K562 (cell line): ENCODE measurements around the gene ATP9B. TPM values are rescaled to one million over a fixed set of nuclear protein-coding genes. Genes with fewer than 3 reads are reported as not detected.

Experiments used
- ATAC-seq: fragments of 200-7000 bp; cut with Tn5 transposase; 3 replicates; pipeline ENCODE4 v1.9.1; 2020; ENCODE audit warnings: moderate library complexity
- BruUV-seq: library from RNA; stranded (reverse); fragments of 400-500 nt; replicated peaks from 2 replicates; lab custom pipeline; 2021; lab: Mats Ljungman, UMichigan
- CTCF ChIA-PET: fragments of 300-600 bp; formaldehyde crosslinking; extraction: SDS; loops from one replicate; lab custom pipeline; 2021; ENCODE audit warnings: low intra/inter-chr PET ratio; lab: Yijun Ruan, JAX
- POLR2A ChIA-PET: fragments of 300-600, 350-650 bp; sonication (Branson Sonifier 250); formaldehyde crosslinking; extraction: SDS; loops from one replicate; lab custom pipeline; 2021; ENCODE audit warnings: antibody characterized with exemption, inconsistent platforms; lab: Yijun Ruan, JAX
- DNase-seq, 4 experiments: peaks; one replicate each; pipeline versions ENCODE4 v3.0.0 to v3.0.0-alpha.2; 2011 to 2018; ENCODE audit warnings: low spot score in 3 of 4, mixed read lengths in 3 of 4; ENCODE audit errors: extremely low read depth in 1 of 4
- FAIRE-seq: peaks from 2 replicates; lab custom pipeline; 2011; peaks lifted over from hg19 to GRCh38; lab: Jason Lieb, UNC
- H2AFZ ChIP-seq: 2 replicates; pipeline ENCODE4 v1.6.0; 2011; ENCODE audit warnings: low read depth, low read length, control low read depth, inconsistent platforms
- H3K27ac ChIP-seq: fragments of 200-600 bp; 3 replicates; pipeline ENCODE4 v1.8.0; 2011; ENCODE audit warnings: low read depth, mild to moderate bottlenecking, control low read depth, inconsistent platforms, low read length, moderate library complexity, mixed read lengths; ENCODE audit errors: extremely low read depth
- H3K27me3 ChIP-seq, 2 experiments: fragments of 300-600 bp in 1 of 2; 2 replicates in 1 of 2; 3 replicates in 1 of 2; pipeline versions ENCODE4 v1.6.0 to v1.8.0; 2011; ENCODE audit warnings: inconsistent platforms in 2 of 2, low read length in 2 of 2, mild to moderate bottlenecking in 1 of 2, mixed read lengths in 1 of 2, moderate library complexity in 1 of 2; ENCODE audit not compliant: control insufficient read depth in 2 of 2, insufficient read depth in 2 of 2
- H3K36me3 ChIP-seq: fragments of 300-600 bp; 3 replicates; pipeline ENCODE4 v1.8.0; 2011; ENCODE audit warnings: mild to moderate bottlenecking, low read length, inconsistent platforms; ENCODE audit not compliant: control insufficient read depth, insufficient read depth
- H3K4me1 ChIP-seq, 2 experiments: fragments of 200-600 bp in 1 of 2; replicated peaks in 1 of 2; 2 replicates in 1 of 2; 3 replicates in 1 of 2; pipeline versions ENCODE4 v1.5.1 to v1.8.0; 2011; ENCODE audit warnings: inconsistent platforms in 2 of 2, low read length in 2 of 2, mild to moderate bottlenecking in 1 of 2, mixed read lengths in 1 of 2, moderate library complexity in 1 of 2; ENCODE audit not compliant: control insufficient read depth in 2 of 2, insufficient read depth in 2 of 2
- H3K4me2 ChIP-seq: 2 replicates; pipeline ENCODE4 v1.6.1; 2011; ENCODE audit warnings: low read length, control low read depth, inconsistent platforms, mixed read lengths; ENCODE audit not compliant: insufficient read depth
- H3K4me3 ChIP-seq: fragments of 200-600 bp; sonication (generic), shearing (Covaris generic); 2 replicates; pipeline ENCODE4 v1.5.1; 2016; ENCODE audit warnings: control low read depth, inconsistent platforms
- H3K79me2 ChIP-seq: fragments of 200-600 bp; 3 replicates; pipeline ENCODE4 v1.8.0; 2011; ENCODE audit warnings: low read length, inconsistent platforms; ENCODE audit not compliant: control insufficient read depth, insufficient read depth
- H3K9ac ChIP-seq, 2 experiments: 2 replicates each; pipeline versions ENCODE4 v1.6.0 to v1.6.1; 2011; ENCODE audit warnings: low read depth in 2 of 2, low read length in 2 of 2, control low read depth in 1 of 2, inconsistent platforms in 1 of 2, mild to moderate bottlenecking in 1 of 2, mixed read lengths in 1 of 2; ENCODE audit not compliant: insufficient read depth in 1 of 2
- H3K9me1 ChIP-seq: one replicate; pipeline ENCODE4 v1.6.0; 2011; ENCODE audit warnings: inconsistent platforms, mild to moderate bottlenecking, low read length, moderate library complexity; ENCODE audit not compliant: control insufficient read depth, insufficient read depth
- H3K9me3 ChIP-seq: replicated peaks from 2 replicates; pipeline ENCODE4 v1.5.1; 2011; ENCODE audit warnings: low read depth, low read length, inconsistent platforms; ENCODE audit not compliant: control insufficient read depth, insufficient read depth
- H4K20me1 ChIP-seq: replicated peaks from 2 replicates; pipeline ENCODE4 v1.6.1; 2011; ENCODE audit warnings: low read length, inconsistent platforms, mixed read lengths; ENCODE audit not compliant: control insufficient read depth, insufficient read depth
- KAT7 ChIP-seq: sonication (generic); formaldehyde crosslinking; IDR thresholded peaks from 2 replicates; pipeline ENCODE4 v1.8.0; 2022; ENCODE audit warnings: missing genetic modification reagents, mild to moderate bottlenecking, borderline replicate concordance
- MCM7 ChIP-seq, 2 experiments: fragments of 450-650 bp; IDR thresholded peaks; 2 replicates each; pipeline ENCODE4 v1.6.1; 2016 to 2018
- MTA1 ChIP-seq: fragments of 450-650 bp; IDR thresholded peaks from 2 replicates; pipeline ENCODE4 v1.6.1; 2017; ENCODE audit warnings: borderline replicate concordance
- MYNN ChIP-seq, 2 experiments: sonication (generic); formaldehyde crosslinking in 1 of 2; IDR thresholded peaks; 2 replicates each; pipeline versions ENCODE4 v1.5.0 to v1.6.1; 2016 to 2020; ENCODE audit warnings: antibody characterized with exemption in 1 of 2, missing genetic modification reagents in 1 of 2
- NCOA6 ChIP-seq: fragments of 450-650 bp; IDR thresholded peaks from 2 replicates; pipeline ENCODE4 v1.6.1; 2017; ENCODE audit warnings: mild to moderate bottlenecking
- NFATC3 ChIP-seq: fragments of 450-650 bp; IDR thresholded peaks from 2 replicates; pipeline ENCODE4 v1.6.1; 2017; ENCODE audit warnings: mild to moderate bottlenecking
- RCOR1 ChIP-seq, 2 experiments: IDR thresholded peaks; 2 replicates each; pipeline ENCODE4 v1.6.1; 2012; ENCODE audit warnings: low read depth in 2 of 2, low read length in 2 of 2, borderline replicate concordance in 1 of 2, improper control_type of control experiment in 1 of 2
- ZC3H11A ChIP-seq: IDR thresholded peaks from 2 replicates; pipeline ENCODE4 v1.6.1; 2012; ENCODE audit warnings: low read depth, low read length, improper control_type of control experiment
- ZNF436 ChIP-seq: fragments of 250-450, 450-650 bp; sonication (Bioruptor Pico); formaldehyde crosslinking; IDR thresholded peaks from 2 replicates; pipeline ENCODE4 v1.7.0; 2020; ENCODE audit warnings: mild to moderate bottlenecking
- ZNF444 ChIP-seq: fragments of 250-450 bp; sonication (Bioruptor Pico); IDR thresholded peaks from 2 replicates; pipeline ENCODE4 v1.4.0; 2020; ENCODE audit warnings: mild to moderate bottlenecking, moderate library complexity
- ZSCAN29 ChIP-seq: fragments of 450-650 bp; IDR thresholded peaks from 2 replicates; pipeline ENCODE4 v1.6.1; 2017
- WGBS: fragments of 100-300 bp; shearing (Covaris generic); methylation state at CpG from one replicate; pipeline ENCODE4 v1.1.6; 2016; ENCODE audit warnings: low coverage, mixed read lengths; ENCODE audit not compliant: insufficient coverage; ENCODE audit errors: missing lambda C conversion rate; 5-methylcytosine and 5-hydroxymethylcytosine counted together
- in situ Hi-C: fragments of 300-500 bp; cut with MboI; formaldehyde crosslinking; loops from 4 replicates; pipeline ENCODE4 v1.15.0; 2018; ENCODE audit warnings: inconsistent platforms, mixed read lengths
- intact Hi-C: fragments of 100-400 bp; cut with micrococcal nuclease; formaldehyde crosslinking; loops from 2 replicates; pipeline ENCODE4 v1.14.2; 2022
- polyA plus RNA-seq, 8 experiments: library from polyadenylated mRNA; depleted of rRNA in 4 of 8; stranded (reverse) in 5 of 8; unstranded in 3 of 8; fragments of >200 nt; fragmentation: Nextera tagmentation in 2 of 8; fragmentation: Illumina TruSeq in 1 of 8; extraction: Ambion mirVana in 2 of 8; extraction: Trizol in 1 of 8; gene quantifications; 2 replicates each; pipeline versions ENCODE4 v1.2.1 to v1.2.3, GENCODE V29; 2011 to 2014; ENCODE audit warnings: inconsistent platforms in 1 of 8, missing spikeins in 1 of 8
- total RNA-seq, 7 experiments: library from RNA; depleted of rRNA in 6 of 7; stranded (reverse); fragments of >200 nt in 6 of 7; fragmentation: Illumina TruSeq in 2 of 7; extraction: Trizol in 2 of 7; gene quantifications; 2 replicates each; pipeline versions ENCODE4 v1.2.1 to v1.2.3, GENCODE V29; 2011 to 2021; ENCODE audit warnings: low replicate concordance in 1 of 7
- TF ChIP-seq, protein P1 (sequence below): fragments of 450-650 bp; IDR thresholded peaks from 2 replicates; pipeline ENCODE4 v1.6.1; 2016
- TF ChIP-seq, protein P2 (sequence below): sonication (generic); formaldehyde crosslinking; IDR thresholded peaks from 2 replicates; pipeline ENCODE4 v1.8.1; 2023; ENCODE audit warnings: mild to moderate bottlenecking, missing genetic modification reagents
- TF ChIP-seq, protein P3 (sequence below): fragments of 450-650 bp; IDR thresholded peaks from 2 replicates; pipeline ENCODE4 v1.6.1; 2014; ENCODE audit warnings: low read depth, mild to moderate bottlenecking, moderate library complexity, borderline replicate concordance

The ATP9B gene
- total and polyA plus RNA-seq, 9 of the 15 experiments (the other 6 are each of a cell fraction or from before 2014, with no cell fraction given), result 0.66 to 13.2 (median 7.9) TPM

DNA sequence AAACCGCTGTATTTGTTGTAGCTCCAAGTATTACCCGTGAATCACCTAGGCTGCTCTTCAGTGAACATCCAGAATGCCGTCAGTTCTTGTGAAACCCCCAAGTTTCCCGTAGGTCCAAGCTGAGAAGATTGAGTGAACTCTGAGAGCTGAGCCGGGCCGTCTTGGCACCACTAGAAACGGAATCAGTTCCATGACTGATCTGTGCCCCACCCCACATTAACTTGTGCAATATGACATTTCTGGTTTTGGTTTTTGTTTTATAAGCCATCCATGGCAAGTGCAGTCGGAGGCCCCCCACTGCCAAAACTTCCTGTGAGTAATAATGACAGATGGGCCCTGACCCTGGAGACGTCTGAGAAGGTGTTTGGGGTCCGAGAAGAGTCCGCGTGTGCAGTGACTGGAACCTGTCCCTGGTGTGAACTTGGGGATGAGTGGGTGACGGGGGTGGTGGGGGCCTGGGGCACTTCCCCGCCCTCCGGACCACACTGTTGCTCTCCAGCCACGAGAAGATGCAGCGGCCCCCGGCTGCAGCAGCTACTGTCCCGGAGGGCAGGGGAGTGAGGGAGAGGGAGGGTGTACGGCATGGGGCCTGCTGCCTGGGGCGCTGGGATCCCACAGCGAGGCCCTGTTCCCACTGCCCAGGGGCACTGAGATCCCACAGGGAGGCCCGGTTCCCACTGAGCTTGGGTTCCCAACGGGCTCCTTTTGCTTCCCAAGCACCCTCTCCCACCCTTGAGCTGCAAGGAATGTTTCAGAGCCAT is 353.0 kb downstream of the ATP9B start (continued):
- TF ChIP-seq, protein P1, sequence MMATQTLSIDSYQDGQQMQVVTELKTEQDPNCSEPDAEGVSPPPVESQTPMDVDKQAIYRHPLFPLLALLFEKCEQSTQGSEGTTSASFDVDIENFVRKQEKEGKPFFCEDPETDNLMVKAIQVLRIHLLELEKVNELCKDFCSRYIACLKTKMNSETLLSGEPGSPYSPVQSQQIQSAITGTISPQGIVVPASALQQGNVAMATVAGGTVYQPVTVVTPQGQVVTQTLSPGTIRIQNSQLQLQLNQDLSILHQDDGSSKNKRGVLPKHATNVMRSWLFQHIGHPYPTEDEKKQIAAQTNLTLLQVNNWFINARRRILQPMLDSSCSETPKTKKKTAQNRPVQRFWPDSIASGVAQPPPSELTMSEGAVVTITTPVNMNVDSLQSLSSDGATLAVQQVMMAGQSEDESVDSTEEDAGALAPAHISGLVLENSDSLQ, result no peak
- TF ChIP-seq ZNF444 (no peak), MYNN (IDR thresholded peaks at IDR 0.05) (no peak), MYNN (CRISPR knock-in tag; IDR thresholded peaks at IDR 0.05) (no peak), ZNF436 (CRISPR knock-in tag) (no peak), NFATC3 (no peak), NCOA6 (no peak)
- TF ChIP-seq, protein P2, sequence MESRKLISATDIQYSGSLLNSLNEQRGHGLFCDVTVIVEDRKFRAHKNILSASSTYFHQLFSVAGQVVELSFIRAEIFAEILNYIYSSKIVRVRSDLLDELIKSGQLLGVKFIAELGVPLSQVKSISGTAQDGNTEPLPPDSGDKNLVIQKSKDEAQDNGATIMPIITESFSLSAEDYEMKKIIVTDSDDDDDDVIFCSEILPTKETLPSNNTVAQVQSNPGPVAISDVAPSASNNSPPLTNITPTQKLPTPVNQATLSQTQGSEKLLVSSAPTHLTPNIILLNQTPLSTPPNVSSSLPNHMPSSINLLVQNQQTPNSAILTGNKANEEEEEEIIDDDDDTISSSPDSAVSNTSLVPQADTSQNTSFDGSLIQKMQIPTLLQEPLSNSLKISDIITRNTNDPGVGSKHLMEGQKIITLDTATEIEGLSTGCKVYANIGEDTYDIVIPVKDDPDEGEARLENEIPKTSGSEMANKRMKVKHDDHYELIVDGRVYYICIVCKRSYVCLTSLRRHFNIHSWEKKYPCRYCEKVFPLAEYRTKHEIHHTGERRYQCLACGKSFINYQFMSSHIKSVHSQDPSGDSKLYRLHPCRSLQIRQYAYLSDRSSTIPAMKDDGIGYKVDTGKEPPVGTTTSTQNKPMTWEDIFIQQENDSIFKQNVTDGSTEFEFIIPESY (CRISPR knock-in tag), result no peak
- TF ChIP-seq, all 486 proteins: peak for 0

DNA sequence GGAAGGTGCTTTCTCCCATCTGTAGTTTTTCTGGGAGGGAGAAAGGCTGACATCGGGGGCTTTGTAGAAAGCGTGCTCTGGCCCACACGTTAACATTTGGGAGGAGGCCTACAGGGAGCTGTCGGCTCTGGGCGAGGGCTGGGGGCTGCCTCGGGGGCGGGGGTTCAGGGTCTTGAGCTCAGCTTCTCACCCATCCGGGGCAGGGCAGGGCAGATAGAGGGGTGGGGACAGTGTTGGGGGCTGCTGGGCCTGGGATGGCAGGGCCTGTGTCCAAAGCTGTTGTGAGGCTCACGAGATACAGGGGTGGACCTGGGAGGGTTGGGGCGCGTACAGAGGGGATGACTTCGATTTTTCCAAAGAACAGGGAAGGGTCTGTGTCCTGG is 353.6 kb downstream of the ATP9B start:
- ChIA-PET POLR2A (interaction anchor here (0.5 kb wide), 1 partner anchor 825 kb away, joined by 3 read pairs; no protein-coding TSS in a partner anchor), CTCF (no interaction called here)
- no peak for FAIRE-seq
- no TSS peak for BruUV-seq
- Histone ChIP-seq H3K9me1 (no peaks in the 10 kb centered on the region), H4K20me1 (no peaks in the 10 kb centered on the region; the same call in 1 of the 2 replicates), H3K4me3 (no peak overlapping the region), H3K27me3 (no peaks in the 10 kb centered on the region), H3K4me2 (no peak overlapping the region), H3K9me3 (no peaks in the 10 kb centered on the region), H3K27ac (no peak overlapping the region), H3K4me1 (peaks cover 0 to 27% of the 10 kb centered on the region in 2 experiments; a peak in 2 of 5 replicates), H2AFZ (no peak overlapping the region), H3K9ac (no peak overlapping the region), H3K79me2 (no peaks in the 10 kb centered on the region), H3K36me3 (peaks cover 5% of the 10 kb centered on the region; the same call in 1 of the 3 replicates)
- TF ChIP-seq RCOR1 (IDR thresholded peaks at IDR 0.05; ENCODE audit: borderline replicate concordance in 1 of 2, low read depth in 2 of 2, low read length in 2 of 2) (no peak), MCM7 (IDR thresholded peaks at IDR 0.05) (no peak), ZSCAN29 (no peak), ZC3H11A (no peak), KAT7 (CRISPR knock-in tag) (no peak), MTA1 (no peak)
- TF ChIP-seq, protein P1, result no peak
- TF ChIP-seq, protein P3, sequence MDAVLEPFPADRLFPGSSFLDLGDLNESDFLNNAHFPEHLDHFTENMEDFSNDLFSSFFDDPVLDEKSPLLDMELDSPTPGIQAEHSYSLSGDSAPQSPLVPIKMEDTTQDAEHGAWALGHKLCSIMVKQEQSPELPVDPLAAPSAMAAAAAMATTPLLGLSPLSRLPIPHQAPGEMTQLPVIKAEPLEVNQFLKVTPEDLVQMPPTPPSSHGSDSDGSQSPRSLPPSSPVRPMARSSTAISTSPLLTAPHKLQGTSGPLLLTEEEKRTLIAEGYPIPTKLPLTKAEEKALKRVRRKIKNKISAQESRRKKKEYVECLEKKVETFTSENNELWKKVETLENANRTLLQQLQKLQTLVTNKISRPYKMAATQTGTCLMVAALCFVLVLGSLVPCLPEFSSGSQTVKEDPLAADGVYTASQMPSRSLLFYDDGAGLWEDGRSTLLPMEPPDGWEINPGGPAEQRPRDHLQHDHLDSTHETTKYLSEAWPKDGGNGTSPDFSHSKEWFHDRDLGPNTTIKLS, result no peak
- no peak for DNase-seq
- intact Hi-C loops (no loop called here), in situ Hi-C loops (no loop called here)
- WGBS, result no CpG with 5 or more reads among the region's 12 CpGs
- ATAC-seq, result no peak
